Endothelial cell of umbilical vein (primary cell): ENCODE data around the gene TRIM16. TPM values are rescaled to one million over a fixed set of nuclear protein-coding genes. Genes with fewer than 3 reads are reported as not detected.
"Not testable (repeated sequence)": the region's sequence is repeated elsewhere in the genome, so short reads cannot be mapped to it uniquely, and the experiment has no call there.

ENCODE experiments used
- BruUV-seq: library from RNA; stranded (reverse); fragments of 400-500 nt; replicated peaks from 2 replicates; lab custom pipeline; 2021; lab: Mats Ljungman, UMichigan
- CTCF ChIA-PET: fragments of 300-600, 350-600 bp; sonication (Branson Sonifier 250); formaldehyde crosslinking; loops from one replicate; lab custom pipeline; 2021; ENCODE audit warnings: antibody characterized with exemption, inconsistent platforms; lab: Charles Lee
- POLR2A ChIA-PET: fragments of 300-600, 350-600 bp; sonication (Branson Sonifier 250); formaldehyde crosslinking; loops from one replicate; lab custom pipeline; 2021; ENCODE audit warnings: antibody characterized with exemption, inconsistent platforms; lab: Charles Lee
- DNase-seq: peaks from one replicate; pipeline ENCODE4 v3.0.0-alpha.2; 2011; ENCODE audit warnings: low read depth, low spot score
- FAIRE-seq: peaks from 2 replicates; lab custom pipeline; 2011; peaks lifted over from hg19 to GRCh38; lab: Jason Lieb, UNC
- H2AFZ ChIP-seq: 2 replicates; pipeline ENCODE4 v1.6.0; 2012; ENCODE audit warnings: low read depth, low read length, control low read depth, inconsistent platforms
- H3K27ac ChIP-seq: 2 replicates; pipeline ENCODE4 v1.5.1; 2011; ENCODE audit warnings: low read depth, mild to moderate bottlenecking, control low read depth, low read length, moderate library complexity; ENCODE audit not compliant: insufficient read depth
- H3K27me3 ChIP-seq, 2 experiments: 2 replicates each; pipeline versions ENCODE4 v1.6.0 to v1.6.1; 2011; ENCODE audit warnings: low read length in 2 of 2, mixed read lengths in 1 of 2; ENCODE audit not compliant: control insufficient read depth in 2 of 2, insufficient read depth in 2 of 2
- H3K36me3 ChIP-seq, 2 experiments: 2 replicates in 1 of 2; 3 replicates in 1 of 2; pipeline ENCODE4 v1.5.1; 2011; ENCODE audit warnings: low read length in 2 of 2, mild to moderate bottlenecking in 1 of 2, moderate library complexity in 1 of 2; ENCODE audit not compliant: control insufficient read depth in 2 of 2, insufficient read depth in 2 of 2; ENCODE audit errors: extremely low read depth in 1 of 2
- H3K4me1 ChIP-seq: 3 replicates; pipeline ENCODE4 v1.5.1; 2011; ENCODE audit warnings: mild to moderate bottlenecking, low read length; ENCODE audit not compliant: control insufficient read depth, insufficient read depth; ENCODE audit errors: extremely low read depth
- H3K4me2 ChIP-seq: 2 replicates; pipeline ENCODE4 v1.6.1; 2011; ENCODE audit warnings: low read length, control low read depth, mixed read lengths; ENCODE audit not compliant: insufficient read depth
- H3K4me3 ChIP-seq, 3 experiments: fragments of 200-600 bp in 1 of 3; sonication (generic), shearing (Covaris generic) in 1 of 3; replicated peaks in 1 of 3; 2 replicates each; pipeline ENCODE4 v1.5.1; 2011 to 2016; ENCODE audit warnings: control low read depth in 3 of 3, low read length in 3 of 3, mild to moderate bottlenecking in 2 of 3, inconsistent platforms in 1 of 3, low read depth in 1 of 3, moderate library complexity in 1 of 3; ENCODE audit not compliant: insufficient read depth in 1 of 3
- H3K79me2 ChIP-seq: 2 replicates; pipeline ENCODE4 v1.6.0; 2012; ENCODE audit warnings: low read length, inconsistent platforms; ENCODE audit not compliant: control insufficient read depth, insufficient read depth
- H3K9ac ChIP-seq: replicated peaks from 2 replicates; pipeline ENCODE3; 2011; ENCODE audit warnings: low read length, control low read depth; ENCODE audit not compliant: insufficient read depth; ENCODE audit errors: extremely low read depth
- H3K9me1 ChIP-seq: replicated peaks from 3 replicates; pipeline ENCODE4 v1.6.0; 2011; ENCODE audit warnings: mild to moderate bottlenecking, low read length; ENCODE audit not compliant: control insufficient read depth, insufficient read depth; ENCODE audit errors: extremely low read depth
- H3K9me3 ChIP-seq: replicated peaks from 2 replicates; pipeline ENCODE4 v1.5.1; 2012; ENCODE audit warnings: low read length, inconsistent platforms; ENCODE audit not compliant: control insufficient read depth, insufficient read depth
- H4K20me1 ChIP-seq: replicated peaks from 2 replicates; pipeline ENCODE3; 2011; ENCODE audit warnings: mild to moderate bottlenecking, low read length; ENCODE audit not compliant: control insufficient read depth, insufficient read depth; ENCODE audit errors: extremely low read depth
- dilution Hi-C: fragments of 300-500 bp; cut with MboI; formaldehyde crosslinking; loops from one replicate; pipeline ENCODE4 v1.15.0; 2019; ENCODE audit warnings: low sequenced_read_pairs; ENCODE audit not compliant: extremely low pct_ligation_motif_present
- intact Hi-C: fragments of 100-400 bp; cut with micrococcal nuclease; formaldehyde crosslinking; loops from one replicate; pipeline ENCODE4 v1.10.0; 2022
- polyA plus RNA-seq, 4 experiments: library from polyadenylated mRNA; depleted of rRNA in 3 of 4; stranded (reverse) in 3 of 4; unstranded in 1 of 4; fragments of >200 nt; gene quantifications; 2 replicates each; pipeline versions ENCODE4 v1.2.1 to v1.2.3, GENCODE V29; 2011 to 2012; ENCODE audit warnings: missing spikeins in 1 of 4
- total RNA-seq: library from RNA; stranded (reverse); gene quantifications from 2 replicates; pipeline ENCODE4 v1.2.3, GENCODE V29; 2021

Gene TRIM16
- total and polyA plus RNA-seq, 2 donors (not counting 3 experiments of a cell fraction or from before 2014, with no cell fraction given) = 41.7 to 50.3 TPM

DNA sequence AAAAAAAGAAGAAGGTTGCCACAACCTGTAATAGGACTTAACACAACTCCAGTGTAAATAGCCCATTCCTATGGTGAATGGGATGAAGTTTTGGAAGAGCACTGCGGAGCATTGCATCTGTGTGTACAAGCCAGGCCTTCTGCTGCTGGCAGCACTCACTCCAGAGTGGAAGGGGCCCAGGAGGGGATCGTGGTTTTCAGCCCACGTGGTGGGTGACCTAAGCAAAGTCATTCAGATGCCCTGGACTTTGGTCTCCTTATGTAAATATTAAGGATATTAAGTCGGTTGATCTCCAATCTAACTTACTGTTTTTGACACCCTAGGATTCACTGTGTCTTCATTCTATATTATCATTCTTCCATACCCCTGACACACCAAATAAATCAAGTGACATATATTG is 67.3 kb downstream of the TRIM16 start:
- DNase-seq, intact Hi-C loops, BruUV-seq, FAIRE-seq, H3K4me3 ChIP-seq, CTCF ChIA-PET, H3K9me1 ChIP-seq, H4K20me1 ChIP-seq, H3K4me2 ChIP-seq, H3K27me3 ChIP-seq, H2AFZ ChIP-seq, H3K27ac ChIP-seq, H3K9ac ChIP-seq, H3K36me3 ChIP-seq, POLR2A ChIA-PET, H3K9me3 ChIP-seq, dilution Hi-C loops, H3K79me2 ChIP-seq, H3K4me1 ChIP-seq: not testable (repeated sequence)

DNA sequence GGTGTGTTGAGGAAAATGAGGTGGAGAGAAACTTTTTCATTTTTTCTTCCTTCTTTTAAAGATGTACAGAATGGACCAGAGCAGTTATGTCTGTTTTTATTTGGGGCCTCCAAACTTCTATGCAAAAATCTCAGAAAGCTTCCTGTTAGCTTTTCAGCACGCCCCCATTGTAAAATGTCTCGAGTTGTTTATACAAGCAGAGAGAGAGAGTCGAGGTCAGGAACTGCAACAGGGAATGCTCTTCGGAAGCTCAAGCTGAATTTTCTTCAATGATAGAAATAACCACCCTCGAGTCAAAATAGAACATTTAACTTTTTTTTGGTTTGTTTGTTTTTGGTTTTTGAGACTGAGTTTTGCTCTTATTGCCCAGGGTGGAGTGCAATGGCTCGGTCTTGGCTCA is 68.3 kb downstream of the TRIM16 start:
- H3K36me3 ChIP-seq, H3K4me1 ChIP-seq, H3K9ac ChIP-seq, H3K9me3 ChIP-seq, H4K20me1 ChIP-seq, DNase-seq, H3K79me2 ChIP-seq, H3K9me1 ChIP-seq, H3K4me3 ChIP-seq, CTCF ChIA-PET, H2AFZ ChIP-seq, dilution Hi-C loops, intact Hi-C loops, H3K4me2 ChIP-seq, H3K27me3 ChIP-seq, BruUV-seq, H3K27ac ChIP-seq: not testable (repeated sequence)
- POLR2A ChIA-PET = interaction anchor here (0.6 kb wide), 1 partner anchor 383 kb away, joined by 5 read pairs; no protein-coding TSS in a partner anchor
- FAIRE-seq = peak; percentile 47

DNA sequence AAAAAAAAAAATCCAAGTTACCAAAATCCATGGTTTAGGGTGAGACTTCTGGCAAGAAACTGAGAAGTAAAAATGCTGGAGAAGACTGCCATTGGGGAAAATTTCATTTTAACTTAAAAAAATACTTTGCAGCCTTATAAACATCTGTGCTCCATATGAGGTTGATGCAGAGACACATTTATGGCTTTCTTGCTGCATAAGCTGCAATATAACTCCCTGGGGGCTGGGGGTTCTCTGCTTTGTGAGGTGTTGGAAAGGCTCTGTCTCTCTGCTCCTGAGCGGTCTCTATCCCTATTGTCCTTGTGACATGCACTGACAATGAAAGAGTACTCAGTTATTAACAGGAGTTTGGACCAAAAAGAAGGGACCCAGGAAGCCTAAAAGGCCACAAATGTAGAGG is 71.0 kb downstream of the TRIM16 start:
- POLR2A ChIA-PET = not testable (repeated sequence)
- FAIRE-seq = peak; percentile 21

DNA sequence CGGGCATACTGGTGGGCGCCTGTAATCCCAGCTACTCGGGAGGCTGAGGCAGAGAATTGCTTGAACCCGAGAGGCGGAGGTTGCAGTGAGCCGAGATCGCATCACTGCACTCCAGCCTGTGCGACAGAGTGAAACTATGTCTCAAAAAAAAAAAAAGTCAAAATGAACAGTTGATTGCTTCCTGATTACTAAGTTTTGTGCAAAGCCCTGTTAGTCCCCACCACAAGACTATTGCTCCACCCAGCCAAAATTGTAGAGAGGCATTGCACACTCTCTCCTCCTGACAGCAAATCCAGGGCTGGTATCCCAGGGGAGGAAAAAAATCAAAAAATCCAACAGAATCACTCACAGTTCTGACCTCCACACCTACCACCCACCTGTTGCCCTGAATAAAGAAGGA is 91.2 kb downstream of the TRIM16 start:
- H3K4me3 ChIP-seq, BruUV-seq, H3K27me3 ChIP-seq, H3K4me2 ChIP-seq, CTCF ChIA-PET, H3K9me1 ChIP-seq, H3K4me1 ChIP-seq, H2AFZ ChIP-seq, POLR2A ChIA-PET, H3K9ac ChIP-seq, intact Hi-C loops, H4K20me1 ChIP-seq, H3K36me3 ChIP-seq, DNase-seq, H3K9me3 ChIP-seq, dilution Hi-C loops, H3K79me2 ChIP-seq, H3K27ac ChIP-seq, FAIRE-seq: not testable (repeated sequence)

More for the DNA sequence above, 71.0 kb downstream of the TRIM16 start:
- H3K4me1 ChIP-seq, CTCF ChIA-PET, intact Hi-C loops, H3K36me3 ChIP-seq, H3K9me1 ChIP-seq, H3K27me3 ChIP-seq, H4K20me1 ChIP-seq, H2AFZ ChIP-seq, H3K9me3 ChIP-seq, H3K9ac ChIP-seq, BruUV-seq, H3K79me2 ChIP-seq, dilution Hi-C loops, H3K4me2 ChIP-seq, H3K4me3 ChIP-seq, H3K27ac ChIP-seq, DNase-seq: not testable (repeated sequence)
